Measurements from ENCODE around the gene ACTMAP.

Gene ACTMAP

DNA sequence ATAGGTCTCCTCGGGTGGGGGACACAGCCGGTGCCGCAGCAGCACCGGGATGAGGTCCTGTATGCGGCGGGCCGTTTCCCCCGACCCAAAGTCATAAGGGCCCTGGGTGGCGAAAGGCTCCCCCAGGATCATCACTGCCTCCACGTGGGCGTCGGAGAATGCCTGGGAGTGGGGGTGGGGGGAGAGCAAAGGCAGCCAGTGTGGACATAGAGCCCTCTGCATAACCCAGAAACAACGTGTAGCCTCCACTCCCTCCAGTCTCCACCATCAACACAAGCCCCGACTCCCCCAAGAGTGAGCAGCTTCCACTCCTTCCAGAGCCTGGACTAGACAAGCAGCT, 58.1 kb downstream of the ACTMAP start:
- DNase-seq: no peak

DNA sequence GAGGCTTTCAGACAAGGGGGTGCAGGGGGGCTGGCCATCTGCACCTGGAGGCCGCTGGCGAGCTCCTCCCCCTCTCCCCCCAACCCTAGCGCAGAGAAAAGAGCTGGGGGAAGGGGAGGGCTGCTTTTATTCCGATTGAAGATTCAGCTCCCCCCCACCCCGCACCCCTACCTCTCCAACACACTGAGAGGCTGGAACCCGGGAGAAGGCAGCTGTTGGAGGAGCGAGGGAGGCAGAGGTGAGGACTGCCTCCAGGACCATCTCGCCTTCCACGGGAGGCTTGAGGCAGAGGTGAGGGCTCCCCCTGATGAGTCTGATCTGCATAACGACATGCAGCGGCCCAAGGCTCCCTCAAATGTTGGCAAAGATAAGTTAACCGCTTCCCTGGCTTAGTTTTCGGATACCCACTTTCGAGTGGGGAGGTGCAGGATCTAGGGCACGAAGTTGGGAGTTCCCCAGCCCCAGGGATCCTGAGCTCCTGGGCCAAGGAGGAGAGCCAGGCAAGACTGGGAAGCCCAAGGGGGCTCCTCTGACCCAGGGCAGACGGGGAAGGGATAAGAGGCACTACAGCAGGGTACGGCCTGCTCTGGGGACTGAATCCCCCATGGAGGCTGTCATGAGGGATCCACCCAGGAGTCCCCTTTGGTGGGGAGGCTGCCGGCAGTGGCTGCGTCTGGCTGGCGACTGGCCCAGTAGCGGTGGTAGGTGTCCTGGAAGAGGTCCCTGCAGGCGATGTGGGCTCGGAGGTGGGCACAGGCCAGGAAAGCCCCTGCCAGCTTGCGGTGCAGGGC, 58.7 kb downstream of the ACTMAP start:
- peak in 1 of 2 experiments; percentile 91 for DNase-seq

Data from SHP77 (cell line).